ENCODE data around the gene SS18. TPM values are rescaled to one million over a fixed set of nuclear protein-coding genes. Genes with fewer than 3 reads are reported as not detected.
A peak's percentile ranks its signal among the peaks of the same experiment; 100 is the strongest.

SS18 gene
- total RNA-seq, 1 experiment from 2014 or later: 151 TPM

GRCh38 chr18:26071725-26072124, 18.7 kb downstream of the SS18 start:
- no peak for DNase-seq (ENCODE audit: low read depth)

- DNase-seq (ENCODE audit: low read depth): no peak
Measured at GRCh38 chr18:26071020-26071419, 19.4 kb downstream of the SS18 start.

GRCh38 chr18:26059357-26059756, 31.1 kb downstream of the SS18 start:
- DNase-seq (ENCODE audit: low read depth): no peak

- no peak for DNase-seq (ENCODE audit: low read depth)
Measured at GRCh38 chr18:26057344-26057773, 33.1 kb downstream of the SS18 start.

GRCh38 chr18:26056291-26056690, 34.1 kb downstream of the SS18 start:
- no peak for DNase-seq (ENCODE audit: low read depth)

- peak; percentile 33 for DNase-seq (ENCODE audit: low read depth)
Measured at GRCh38 chr18:26052505-26052904, 37.9 kb downstream of the SS18 start.

GRCh38 chr18:26051843-26052242, 38.6 kb downstream of the SS18 start:
- DNase-seq (ENCODE audit: low read depth): no peak

GRCh38 chr18:26046419-26047077, 43.9 kb downstream of the SS18 start:
- no peak for DNase-seq (ENCODE audit: low read depth)

- no peak for DNase-seq (ENCODE audit: low read depth)
Measured at GRCh38 chr18:26044807-26045206, 45.6 kb downstream of the SS18 start.

- DNase-seq (ENCODE audit: low read depth): no peak
Measured at GRCh38 chr18:26040051-26040656, 50.3 kb downstream of the SS18 start.

GRCh38 chr18:26039203-26039602, 51.2 kb downstream of the SS18 start:
- no peak for DNase-seq (ENCODE audit: low read depth)

GRCh38 chr18:26036635-26037034, 53.8 kb downstream of the SS18 start:
- DNase-seq (ENCODE audit: low read depth): peak; percentile 13

GRCh38 chr18:26034850-26035497, 55.4 kb downstream of the SS18 start:
- no peak for DNase-seq (ENCODE audit: low read depth)

- no peak for DNase-seq (ENCODE audit: low read depth)
Measured at GRCh38 chr18:26022585-26022984, 67.8 kb downstream of the SS18 start.

GRCh38 chr18:26021061-26021754, 69.2 kb downstream of the SS18 start:
- DNase-seq (ENCODE audit: low read depth): no peak

GRCh38 chr18:26017929-26018328, 72.5 kb downstream of the SS18 start:
- DNase-seq (ENCODE audit: low read depth): peak; percentile 11

GRCh38 chr18:26014462-26014861, 76.0 kb downstream of the SS18 start:
- DNase-seq (ENCODE audit: low read depth): no peak

GRCh38 chr18:26008619-26009018, 81.8 kb downstream of the SS18 start:
- DNase-seq (ENCODE audit: low read depth): no peak

- peak; percentile 20 for DNase-seq (ENCODE audit: low read depth)
Measured at GRCh38 chr18:26008096-26008495, 82.3 kb downstream of the SS18 start.

- no peak for DNase-seq (ENCODE audit: low read depth)
Measured at GRCh38 chr18:26005950-26006349, 84.5 kb downstream of the SS18 start.

GRCh38 chr18:26004832-26005231, 85.6 kb downstream of the SS18 start:
- DNase-seq (ENCODE audit: low read depth): peak; percentile 5

- DNase-seq (ENCODE audit: low read depth): no peak
Measured at GRCh38 chr18:26003817-26004216, 86.6 kb downstream of the SS18 start.

GRCh38 chr18:26003356-26003755, 87.1 kb downstream of the SS18 start:
- DNase-seq (ENCODE audit: low read depth): peak; percentile 8

All from M059J (cell line).